ENCODE measurements around the gene CAPZB. TPM values are rescaled to one million over a fixed set of nuclear protein-coding genes. Genes with fewer than 3 reads are reported as not detected.

Gene CAPZB
- total RNA-seq, 1 donor from 2014 or later = 93.6 TPM

DNA sequence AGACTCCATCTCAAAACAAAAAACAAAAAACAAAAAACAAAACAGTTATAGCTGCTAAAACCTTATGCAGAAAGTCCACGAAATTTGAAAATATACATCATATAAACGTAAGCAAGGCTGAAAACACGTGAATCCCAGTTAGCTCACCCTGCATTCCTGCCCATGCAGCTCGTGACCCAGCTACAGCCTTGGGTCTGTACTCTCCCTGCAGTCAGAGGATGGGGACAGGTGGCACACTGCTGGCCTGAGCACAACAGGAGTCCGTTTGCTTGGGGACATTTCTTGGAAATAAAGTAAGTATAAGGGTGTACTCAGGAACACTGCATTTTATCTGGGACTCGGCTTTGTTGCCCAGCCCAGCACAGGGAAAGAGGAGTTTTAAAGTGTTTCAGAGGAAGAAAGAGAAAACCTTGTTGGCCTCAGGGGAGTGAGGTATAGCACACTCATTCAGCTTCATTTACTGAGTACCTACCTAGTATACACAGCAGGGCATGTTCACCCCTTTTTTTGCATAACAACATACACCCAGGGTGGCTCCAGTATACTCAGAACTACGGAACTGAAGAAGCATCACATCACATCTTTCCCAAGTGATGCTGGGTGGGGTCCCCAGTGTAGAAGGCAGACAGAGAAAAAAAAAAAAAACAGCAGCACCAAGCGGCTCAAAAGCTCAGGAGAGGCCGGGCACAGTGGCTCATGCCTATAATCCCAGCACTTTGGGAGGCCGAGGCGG is 44.1 kb downstream of the CAPZB start:
- no peak for DNase-seq (ENCODE audit: low read depth)
- H3K36me3 ChIP-seq (ENCODE audit: control insufficient read depth, insufficient read depth, low read length) = no peaks in the 10 kb centered on the region
- no peak overlapping the region for H3K4me3 ChIP-seq (ENCODE audit: low read depth, low read length)
- no peaks in the 10 kb centered on the region for H3K27me3 ChIP-seq (ENCODE audit: control insufficient read depth, insufficient read depth, low read length)
- TF ChIP-seq, protein P1, sequence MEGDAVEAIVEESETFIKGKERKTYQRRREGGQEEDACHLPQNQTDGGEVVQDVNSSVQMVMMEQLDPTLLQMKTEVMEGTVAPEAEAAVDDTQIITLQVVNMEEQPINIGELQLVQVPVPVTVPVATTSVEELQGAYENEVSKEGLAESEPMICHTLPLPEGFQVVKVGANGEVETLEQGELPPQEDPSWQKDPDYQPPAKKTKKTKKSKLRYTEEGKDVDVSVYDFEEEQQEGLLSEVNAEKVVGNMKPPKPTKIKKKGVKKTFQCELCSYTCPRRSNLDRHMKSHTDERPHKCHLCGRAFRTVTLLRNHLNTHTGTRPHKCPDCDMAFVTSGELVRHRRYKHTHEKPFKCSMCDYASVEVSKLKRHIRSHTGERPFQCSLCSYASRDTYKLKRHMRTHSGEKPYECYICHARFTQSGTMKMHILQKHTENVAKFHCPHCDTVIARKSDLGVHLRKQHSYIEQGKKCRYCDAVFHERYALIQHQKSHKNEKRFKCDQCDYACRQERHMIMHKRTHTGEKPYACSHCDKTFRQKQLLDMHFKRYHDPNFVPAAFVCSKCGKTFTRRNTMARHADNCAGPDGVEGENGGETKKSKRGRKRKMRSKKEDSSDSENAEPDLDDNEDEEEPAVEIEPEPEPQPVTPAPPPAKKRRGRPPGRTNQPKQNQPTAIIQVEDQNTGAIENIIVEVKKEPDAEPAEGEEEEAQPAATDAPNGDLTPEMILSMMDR (IDR thresholded peaks at IDR 0.05; ENCODE audit: insufficient read depth, low read length, poor library complexity, severe bottlenecking) = no peak

DNA sequence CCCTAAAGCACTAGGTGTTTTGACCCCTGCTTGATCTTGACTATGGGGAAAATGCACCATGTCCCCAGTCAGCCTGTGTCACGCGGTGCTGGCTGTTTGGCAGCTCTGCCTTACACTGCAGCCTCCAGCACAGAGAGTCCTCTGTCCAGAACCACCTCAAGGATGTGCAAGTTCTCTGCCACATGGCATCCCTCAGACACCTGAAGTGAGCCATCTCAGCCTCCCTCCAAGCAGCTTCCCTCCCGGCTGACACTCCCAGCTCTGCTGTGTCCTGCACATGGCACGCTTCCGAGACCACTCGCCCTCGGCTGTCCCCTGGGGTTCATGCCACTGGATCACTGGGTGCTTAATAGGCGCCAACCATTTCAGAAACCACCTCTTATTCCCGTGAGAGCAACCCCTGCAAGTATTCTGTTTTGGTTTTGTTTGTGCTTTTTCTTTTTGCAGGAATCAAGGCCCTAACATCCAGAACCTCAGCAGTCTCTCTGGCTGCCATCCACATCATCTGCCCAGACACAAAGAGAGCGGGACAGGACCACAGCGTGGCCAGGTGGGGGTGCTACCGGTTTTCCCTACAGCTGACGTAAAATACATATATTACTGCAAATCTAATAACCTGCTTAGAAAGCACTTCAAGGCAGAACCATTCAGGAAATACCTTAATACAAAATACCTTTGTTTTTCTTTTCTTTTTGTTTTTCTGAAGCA is 45.7 kb downstream of the CAPZB start:
- TF ChIP-seq, protein P1 (IDR thresholded peaks at IDR 0.05; ENCODE audit: insufficient read depth, low read length, poor library complexity, severe bottlenecking) = peak; percentile 22
- H3K36me3 ChIP-seq (ENCODE audit: control insufficient read depth, insufficient read depth, low read length) = no peaks in the 10 kb centered on the region
- H3K4me3 ChIP-seq (ENCODE audit: low read depth, low read length) = no peak overlapping the region
- no peaks in the 10 kb centered on the region for H3K27me3 ChIP-seq (ENCODE audit: control insufficient read depth, insufficient read depth, low read length)
- DNase-seq (ENCODE audit: low read depth) = no peak

DNA sequence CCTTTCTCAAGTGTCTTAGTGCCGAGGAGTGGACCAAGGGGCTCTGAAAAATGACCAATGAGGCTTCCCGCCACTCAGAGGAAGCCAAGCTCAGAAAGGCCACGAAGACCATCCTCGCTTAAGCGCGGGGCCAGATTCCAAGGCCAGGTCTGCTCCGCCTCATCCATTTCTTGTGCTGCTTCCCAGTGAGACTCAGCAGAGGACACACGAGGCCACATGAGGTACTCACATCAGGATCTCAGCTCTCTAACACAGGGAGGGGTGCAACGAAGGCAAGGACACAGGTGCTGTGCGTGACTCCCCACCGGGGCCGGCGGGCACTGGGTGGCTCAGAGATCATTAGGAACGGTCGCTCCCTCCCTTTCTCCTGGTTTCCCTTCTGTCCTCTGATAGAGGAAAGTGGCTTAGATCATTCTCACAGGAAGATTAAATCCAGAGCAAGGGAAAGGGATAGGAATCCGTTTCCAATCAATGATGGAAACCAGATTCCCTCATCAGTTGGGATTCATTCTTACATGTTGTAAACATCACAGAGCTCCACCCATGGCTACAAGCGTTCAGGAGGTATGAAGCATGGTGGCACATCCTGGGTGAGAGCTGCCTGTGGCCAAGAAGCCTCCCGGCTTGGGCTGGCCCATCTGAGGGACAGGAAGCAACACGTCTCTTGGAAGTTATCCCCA is 46.7 kb downstream of the CAPZB start:
- Histone ChIP-seq H3K36me3 (ENCODE audit: control insufficient read depth, insufficient read depth, low read length) (no peaks in the 10 kb centered on the region), H3K27me3 (ENCODE audit: control insufficient read depth, insufficient read depth, low read length) (no peaks in the 10 kb centered on the region), H3K4me3 (ENCODE audit: low read depth, low read length) (no peak overlapping the region)
- TF ChIP-seq, protein P1 (IDR thresholded peaks at IDR 0.05; ENCODE audit: insufficient read depth, low read length, poor library complexity, severe bottlenecking) = no peak
- no peak for DNase-seq (ENCODE audit: low read depth)

DNA sequence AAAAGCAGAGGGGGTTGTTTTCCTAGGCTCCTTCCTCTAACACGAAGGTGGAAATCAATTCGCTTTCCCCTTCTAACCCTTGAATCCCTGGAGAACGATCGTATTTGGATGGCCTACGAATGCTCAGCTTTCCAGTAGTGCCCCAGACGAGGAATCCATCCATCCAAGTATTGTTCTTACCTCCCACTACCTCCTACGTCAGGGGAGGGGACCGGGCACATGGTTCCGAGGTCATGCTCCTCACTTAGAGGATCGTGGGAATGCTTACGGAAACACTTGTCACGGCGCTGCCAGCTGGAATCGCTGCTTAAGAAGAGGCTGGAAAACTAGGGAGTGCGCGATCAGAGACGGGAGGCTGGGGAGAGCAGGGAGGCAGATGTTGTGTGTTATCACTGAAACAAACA is 47.4 kb downstream of the CAPZB start:
- Histone ChIP-seq H3K36me3 (ENCODE audit: control insufficient read depth, insufficient read depth, low read length) (no peaks in the 10 kb centered on the region), H3K4me3 (ENCODE audit: low read depth, low read length) (no peak overlapping the region), H3K27me3 (ENCODE audit: control insufficient read depth, insufficient read depth, low read length) (no peaks in the 10 kb centered on the region)
- DNase-seq (ENCODE audit: low read depth) = no peak
- TF ChIP-seq, protein P1 (IDR thresholded peaks at IDR 0.05; ENCODE audit: insufficient read depth, low read length, poor library complexity, severe bottlenecking) = no peak

DNA sequence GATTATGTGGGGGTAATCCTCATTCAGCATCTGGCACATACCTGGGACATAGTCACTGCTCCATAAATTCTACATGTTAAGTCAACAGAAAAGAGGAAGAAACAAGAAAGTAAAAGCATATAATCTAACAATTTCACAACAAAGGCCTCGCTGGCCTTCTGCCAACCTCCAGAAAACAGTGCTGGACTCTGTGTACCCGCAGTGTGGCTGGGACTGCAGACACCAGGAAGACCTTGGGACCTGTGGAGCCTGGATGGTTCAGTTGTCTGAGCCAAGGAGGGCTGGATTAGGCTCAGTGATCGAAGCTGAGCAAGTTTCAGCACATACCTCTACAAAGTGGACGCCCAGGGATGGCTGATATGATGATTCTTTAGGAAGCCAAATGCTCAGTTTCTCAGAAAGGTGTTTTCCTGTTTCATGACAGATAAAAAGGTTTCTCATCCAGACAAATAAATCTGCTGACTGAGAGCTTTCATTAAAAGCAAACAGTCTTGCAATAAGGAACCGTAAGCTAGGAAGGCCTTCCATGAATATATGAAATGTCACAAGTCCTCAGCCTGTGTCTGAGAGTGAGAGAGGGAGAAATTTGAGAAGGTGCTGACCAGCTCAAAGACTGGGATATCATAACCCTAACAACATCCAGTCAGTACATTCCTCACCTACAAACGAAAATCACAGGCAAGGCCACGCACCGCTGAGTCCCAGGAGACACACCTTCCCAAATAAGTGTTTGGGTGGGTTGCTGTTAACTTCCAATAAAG is 48.4 kb downstream of the CAPZB start:
- Histone ChIP-seq H3K27me3 (ENCODE audit: control insufficient read depth, insufficient read depth, low read length) (no peaks in the 10 kb centered on the region), H3K4me3 (ENCODE audit: low read depth, low read length) (no peak overlapping the region), H3K36me3 (ENCODE audit: control insufficient read depth, insufficient read depth, low read length) (no peaks in the 10 kb centered on the region)
- TF ChIP-seq, protein P1 (IDR thresholded peaks at IDR 0.05; ENCODE audit: insufficient read depth, low read length, poor library complexity, severe bottlenecking) = no peak
- DNase-seq (ENCODE audit: low read depth) = no peak
